HepG2 (cell line): ENCODE results near the gene ZNF225. TPM values are rescaled to one million over a fixed set of nuclear protein-coding genes. Genes with fewer than 3 reads are reported as not detected.
A peak's percentile ranks its signal among the peaks of the same experiment; 100 is the strongest.

ENCODE experiments used
- CENPT ChIP-seq: sonication (generic); formaldehyde crosslinking; IDR thresholded peaks from 2 replicates; pipeline ENCODE4 v1.8.0; 2022; ENCODE audit warnings: low read depth, mild to moderate bottlenecking, moderate library complexity, missing genetic modification reagents
- EED ChIP-seq: sonication (generic); formaldehyde crosslinking; IDR thresholded peaks from 2 replicates; pipeline ENCODE4 v1.5.0; 2020; ENCODE audit warnings: mild to moderate bottlenecking, missing genetic modification reagents
- NFRKB ChIP-seq: fragments of 450-650 bp; IDR thresholded peaks from 2 replicates; pipeline ENCODE4 v1.6.1; 2017
- REPIN1 ChIP-seq: sonication (generic); formaldehyde crosslinking; IDR thresholded peaks from 2 replicates; pipeline ENCODE4 v1.8.0; 2022; ENCODE audit warnings: missing genetic modification reagents, low read depth, mild to moderate bottlenecking, borderline replicate concordance
- TOE1 ChIP-seq: sonication (generic); formaldehyde crosslinking; IDR thresholded peaks from 2 replicates; pipeline ENCODE4 v1.4.0; 2020; ENCODE audit warnings: mild to moderate bottlenecking, missing genetic modification reagents
- ZMYM4 ChIP-seq: sonication (generic); formaldehyde crosslinking; IDR thresholded peaks from 2 replicates; pipeline ENCODE4 v1.8.1; 2023; ENCODE audit warnings: mild to moderate bottlenecking, missing genetic modification reagents
- polyA plus RNA-seq, 8 experiments: library from polyadenylated mRNA; depleted of rRNA in 3 of 8; stranded (reverse) in 7 of 8; unstranded in 1 of 8; fragments of >200 nt; fragmentation: Illumina TruSeq in 4 of 8; extraction: Trizol in 4 of 8; gene quantifications; 2 replicates each; pipeline versions ENCODE4 v1.2.1 to v1.2.3, GENCODE V29; 2011 to 2016; ENCODE audit warnings: low read depth in 4 of 8, missing spikeins in 1 of 8, mixed read lengths in 1 of 8; ENCODE audit not compliant: insufficient read depth in 1 of 8
- total RNA-seq, 5 experiments: library from RNA; depleted of rRNA; stranded (reverse); fragments of >200 nt; fragmentation: Illumina TruSeq; extraction: Trizol; gene quantifications; 2 replicates each; pipeline ENCODE4 v1.2.3, GENCODE V29; 2016; ENCODE audit warnings: low read depth in 1 of 5
- TF ChIP-seq, protein P1 (sequence below): sonication (generic); formaldehyde crosslinking; IDR thresholded peaks from 2 replicates; pipeline ENCODE4 v1.5.1; 2020; ENCODE audit warnings: mild to moderate bottlenecking, missing genetic modification reagents
- TF ChIP-seq, protein P2 (sequence below): IDR thresholded peaks from 2 replicates; pipeline ENCODE4 v1.6.1; 2016; ENCODE audit warnings: missing biosample characterization, missing genetic modification reagents, low read depth
- TF ChIP-seq, protein P3 (sequence below): sonication (generic); formaldehyde crosslinking; IDR thresholded peaks from 2 replicates; pipeline ENCODE4 v1.5.0; 2020; ENCODE audit warnings: mild to moderate bottlenecking, missing genetic modification reagents, borderline replicate concordance
- TF ChIP-seq, protein P4 (sequence below): sonication (generic); formaldehyde crosslinking; IDR thresholded peaks from 2 replicates; pipeline ENCODE4 v1.8.0; 2022; ENCODE audit warnings: missing genetic modification reagents, low read depth, mild to moderate bottlenecking, borderline replicate concordance
- TF ChIP-seq, protein P5 (sequence below): sonication (generic); formaldehyde crosslinking; IDR thresholded peaks from 2 replicates; pipeline ENCODE4 v1.9.0; 2021; ENCODE audit warnings: missing genetic modification reagents, mild to moderate bottlenecking, borderline replicate concordance
- TF ChIP-seq, protein P6 (sequence below), 2 experiments: sonication (generic) in 1 of 2; formaldehyde crosslinking in 1 of 2; IDR thresholded peaks; 2 replicates each; pipeline versions ENCODE4 v1.4.0 to v1.6.1; 2018 to 2020; ENCODE audit warnings: missing genetic modification reagents in 2 of 2, borderline replicate concordance in 1 of 2, low read depth in 1 of 2, mild to moderate bottlenecking in 1 of 2, missing biosample characterization in 1 of 2

Gene ZNF225
- total and polyA plus RNA-seq, 2 of the 13 experiments (the other 11 are each of a cell fraction or from before 2014, with no cell fraction given): 0.87 to 3.3 TPM

DNA sequence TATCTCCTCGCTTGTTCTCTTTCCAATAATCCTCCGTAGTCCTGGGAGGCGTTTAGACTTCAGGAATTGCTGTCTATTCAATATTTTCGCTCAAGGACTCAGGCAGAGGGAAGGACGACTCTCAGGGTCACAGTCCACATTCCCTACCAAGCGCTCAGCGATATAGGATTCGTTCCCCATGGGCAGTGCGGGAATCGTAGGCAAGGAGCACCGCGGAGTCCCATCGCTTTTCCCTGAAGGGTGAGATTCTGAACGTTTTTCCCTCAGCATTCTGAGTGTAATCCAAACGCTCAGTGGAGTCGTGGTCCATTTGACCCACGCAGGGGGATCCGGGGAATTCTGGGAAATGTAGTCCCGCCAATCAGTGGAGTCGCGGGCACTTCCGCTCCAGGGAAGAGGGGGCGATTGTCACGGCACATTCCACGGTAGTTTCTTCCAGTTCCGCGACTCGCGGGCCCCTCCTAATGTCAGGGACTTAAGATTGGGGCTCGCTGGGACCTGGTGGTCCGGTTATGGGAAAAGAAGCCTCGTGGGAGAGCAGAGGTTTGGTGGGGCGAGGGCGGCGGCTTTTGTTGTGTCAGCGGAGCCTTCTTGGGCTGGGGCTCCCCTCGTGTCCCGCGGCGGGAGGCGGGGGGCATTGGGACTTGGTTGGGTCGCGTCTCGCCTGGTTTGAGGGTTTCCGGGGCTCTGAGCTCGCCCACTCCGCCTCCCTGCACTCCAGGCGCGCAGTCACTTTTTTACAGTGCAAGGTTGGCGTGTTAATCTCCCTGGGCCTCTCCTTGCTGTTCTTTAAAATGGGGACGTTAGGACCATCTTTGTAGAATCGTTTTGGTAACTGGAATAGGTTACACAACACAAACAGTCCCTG is 28.2 kb downstream of the ZNF225 start, which contains the start of gene ZNF234 (continued):
- TF ChIP-seq, protein P1, sequence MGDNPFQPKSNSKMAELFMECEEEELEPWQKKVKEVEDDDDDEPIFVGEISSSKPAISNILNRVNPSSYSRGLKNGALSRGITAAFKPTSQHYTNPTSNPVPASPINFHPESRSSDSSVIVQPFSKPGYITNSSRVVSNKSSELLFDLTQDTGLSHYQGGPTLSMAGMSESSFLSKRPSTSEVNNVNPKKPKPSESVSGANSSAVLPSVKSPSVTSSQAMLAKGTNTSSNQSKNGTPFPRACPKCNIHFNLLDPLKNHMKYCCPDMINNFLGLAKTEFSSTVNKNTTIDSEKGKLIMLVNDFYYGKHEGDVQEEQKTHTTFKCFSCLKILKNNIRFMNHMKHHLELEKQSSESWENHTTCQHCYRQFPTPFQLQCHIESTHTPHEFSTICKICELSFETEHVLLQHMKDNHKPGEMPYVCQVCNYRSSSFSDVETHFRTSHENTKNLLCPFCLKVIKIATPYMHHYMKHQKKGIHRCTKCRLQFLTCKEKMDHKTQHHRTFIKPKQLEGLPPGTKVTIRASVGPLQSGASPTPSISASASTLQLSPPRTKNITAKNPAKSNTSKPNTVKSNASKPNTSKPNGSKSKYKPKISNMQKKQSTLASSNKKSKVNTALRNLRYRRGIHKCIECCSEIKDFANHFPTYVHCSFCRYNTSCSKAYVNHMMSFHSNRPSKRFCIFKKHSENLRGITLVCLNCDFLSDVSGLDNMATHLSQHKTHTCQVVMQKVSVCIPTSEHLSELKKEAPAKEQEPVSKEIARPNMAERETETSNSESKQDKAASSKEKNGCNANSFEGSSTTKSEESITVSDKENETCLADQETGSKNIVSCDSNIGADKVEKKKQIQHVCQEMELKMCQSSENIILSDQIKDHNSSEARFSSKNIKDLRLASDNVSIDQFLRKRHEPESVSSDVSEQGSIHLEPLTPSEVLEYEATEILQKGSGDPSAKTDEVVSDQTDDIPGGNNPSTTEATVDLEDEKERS: no peak
- TF ChIP-seq, protein P2, sequence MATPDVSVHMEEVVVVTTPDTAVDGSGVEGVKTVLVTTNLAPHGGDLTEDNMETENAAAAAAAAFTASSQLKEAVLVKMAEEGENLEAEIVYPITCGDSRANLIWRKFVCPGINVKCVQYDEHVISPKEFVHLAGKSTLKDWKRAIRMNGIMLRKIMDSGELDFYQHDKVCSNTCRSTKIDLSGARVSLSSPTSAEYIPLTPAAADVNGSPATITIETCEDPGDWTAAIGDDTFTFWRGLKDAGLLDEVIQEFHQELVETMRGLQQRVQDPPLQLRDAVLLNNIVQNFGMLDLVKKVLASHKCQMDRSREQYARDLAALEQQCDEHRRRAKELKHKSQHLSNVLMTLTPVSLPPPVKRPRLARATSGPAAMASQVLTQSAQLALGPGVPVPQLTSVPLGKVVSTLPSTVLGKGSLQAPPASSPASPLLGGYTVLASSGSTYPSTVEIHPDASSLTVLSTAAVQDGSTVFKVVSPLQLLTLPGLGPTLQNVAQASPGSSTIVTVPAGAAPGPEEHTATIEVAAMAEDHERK (CRISPR knock-in tag): peak; percentile 27; the same call in 1 of the 2 replicates
- TF ChIP-seq TOE1 (CRISPR knock-in tag): no peak
- TF ChIP-seq, protein P3, sequence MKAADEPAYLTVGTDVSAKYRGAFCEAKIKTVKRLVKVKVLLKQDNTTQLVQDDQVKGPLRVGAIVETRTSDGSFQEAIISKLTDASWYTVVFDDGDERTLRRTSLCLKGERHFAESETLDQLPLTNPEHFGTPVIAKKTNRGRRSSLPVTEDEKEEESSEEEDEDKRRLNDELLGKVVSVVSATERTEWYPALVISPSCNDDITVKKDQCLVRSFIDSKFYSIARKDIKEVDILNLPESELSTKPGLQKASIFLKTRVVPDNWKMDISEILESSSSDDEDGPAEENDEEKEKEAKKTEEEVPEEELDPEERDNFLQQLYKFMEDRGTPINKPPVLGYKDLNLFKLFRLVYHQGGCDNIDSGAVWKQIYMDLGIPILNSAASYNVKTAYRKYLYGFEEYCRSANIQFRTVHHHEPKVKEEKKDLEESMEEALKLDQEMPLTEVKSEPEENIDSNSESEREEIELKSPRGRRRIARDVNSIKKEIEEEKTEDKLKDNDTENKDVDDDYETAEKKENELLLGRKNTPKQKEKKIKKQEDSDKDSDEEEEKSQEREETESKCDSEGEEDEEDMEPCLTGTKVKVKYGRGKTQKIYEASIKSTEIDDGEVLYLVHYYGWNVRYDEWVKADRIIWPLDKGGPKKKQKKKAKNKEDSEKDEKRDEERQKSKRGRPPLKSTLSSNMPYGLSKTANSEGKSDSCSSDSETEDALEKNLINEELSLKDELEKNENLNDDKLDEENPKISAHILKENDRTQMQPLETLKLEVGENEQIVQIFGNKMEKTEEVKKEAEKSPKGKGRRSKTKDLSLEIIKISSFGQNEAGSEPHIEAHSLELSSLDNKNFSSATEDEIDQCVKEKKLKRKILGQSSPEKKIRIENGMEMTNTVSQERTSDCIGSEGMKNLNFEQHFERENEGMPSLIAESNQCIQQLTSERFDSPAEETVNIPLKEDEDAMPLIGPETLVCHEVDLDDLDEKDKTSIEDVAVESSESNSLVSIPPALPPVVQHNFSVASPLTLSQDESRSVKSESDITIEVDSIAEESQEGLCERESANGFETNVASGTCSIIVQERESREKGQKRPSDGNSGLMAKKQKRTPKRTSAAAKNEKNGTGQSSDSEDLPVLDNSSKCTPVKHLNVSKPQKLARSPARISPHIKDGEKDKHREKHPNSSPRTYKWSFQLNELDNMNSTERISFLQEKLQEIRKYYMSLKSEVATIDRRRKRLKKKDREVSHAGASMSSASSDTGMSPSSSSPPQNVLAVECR (CRISPR knock-in tag): peak; percentile 86; the same call in 1 of the 2 replicates
- TF ChIP-seq NFRKB: no peak
- no peak for TF ChIP-seq EED
- TF ChIP-seq, protein P4, sequence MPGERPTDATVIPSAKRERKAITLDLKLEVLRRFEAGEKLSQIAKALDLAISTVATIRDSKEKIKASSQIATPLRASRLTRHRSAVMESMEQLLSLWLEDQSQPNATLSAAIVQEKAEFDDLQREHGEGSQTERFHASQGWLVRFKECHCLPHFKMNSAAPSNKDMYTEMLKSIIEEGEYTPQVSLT (CRISPR knock-in tag): no peak
- TF ChIP-seq ZMYM4 (CRISPR knock-in tag): peak; percentile 24; the same call in 1 of the 2 replicates
- TF ChIP-seq, protein P5, sequence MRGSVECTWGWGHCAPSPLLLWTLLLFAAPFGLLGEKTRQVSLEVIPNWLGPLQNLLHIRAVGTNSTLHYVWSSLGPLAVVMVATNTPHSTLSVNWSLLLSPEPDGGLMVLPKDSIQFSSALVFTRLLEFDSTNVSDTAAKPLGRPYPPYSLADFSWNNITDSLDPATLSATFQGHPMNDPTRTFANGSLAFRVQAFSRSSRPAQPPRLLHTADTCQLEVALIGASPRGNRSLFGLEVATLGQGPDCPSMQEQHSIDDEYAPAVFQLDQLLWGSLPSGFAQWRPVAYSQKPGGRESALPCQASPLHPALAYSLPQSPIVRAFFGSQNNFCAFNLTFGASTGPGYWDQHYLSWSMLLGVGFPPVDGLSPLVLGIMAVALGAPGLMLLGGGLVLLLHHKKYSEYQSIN (CRISPR knock-in tag): no peak
- TF ChIP-seq CENPT (CRISPR knock-in tag): no peak
- TF ChIP-seq, protein P6, sequence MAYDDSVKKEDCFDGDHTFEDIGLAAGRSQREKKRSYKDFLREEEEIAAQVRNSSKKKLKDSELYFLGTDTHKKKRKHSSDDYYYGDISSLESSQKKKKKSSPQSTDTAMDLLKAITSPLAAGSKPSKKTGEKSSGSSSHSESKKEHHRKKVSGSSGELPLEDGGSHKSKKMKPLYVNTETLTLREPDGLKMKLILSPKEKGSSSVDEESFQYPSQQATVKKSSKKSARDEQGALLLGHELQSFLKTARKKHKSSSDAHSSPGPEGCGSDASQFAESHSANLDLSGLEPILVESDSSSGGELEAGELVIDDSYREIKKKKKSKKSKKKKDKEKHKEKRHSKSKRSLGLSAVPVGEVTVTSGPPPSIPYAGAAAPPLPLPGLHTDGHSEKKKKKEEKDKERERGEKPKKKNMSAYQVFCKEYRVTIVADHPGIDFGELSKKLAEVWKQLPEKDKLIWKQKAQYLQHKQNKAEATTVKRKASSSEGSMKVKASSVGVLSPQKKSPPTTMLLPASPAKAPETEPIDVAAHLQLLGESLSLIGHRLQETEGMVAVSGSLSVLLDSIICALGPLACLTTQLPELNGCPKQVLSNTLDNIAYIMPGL (CRISPR knock-in tag; IDR thresholded peaks at IDR 0.05; ENCODE audit: borderline replicate concordance in 1 of 2, low read depth in 1 of 2): peak; percentile 61 to 62; a peak in 2 of 4 replicates
- TF ChIP-seq REPIN1 (CRISPR knock-in tag): no peak
